NCI-H146 (cell line): Measurements from ENCODE around the gene CRACDL.

Experiments used
- DNase-seq: peaks from one replicate; lab custom pipeline; 2025; lab: John Stamatoyannopoulos, UW

CRACDL gene

DNA sequence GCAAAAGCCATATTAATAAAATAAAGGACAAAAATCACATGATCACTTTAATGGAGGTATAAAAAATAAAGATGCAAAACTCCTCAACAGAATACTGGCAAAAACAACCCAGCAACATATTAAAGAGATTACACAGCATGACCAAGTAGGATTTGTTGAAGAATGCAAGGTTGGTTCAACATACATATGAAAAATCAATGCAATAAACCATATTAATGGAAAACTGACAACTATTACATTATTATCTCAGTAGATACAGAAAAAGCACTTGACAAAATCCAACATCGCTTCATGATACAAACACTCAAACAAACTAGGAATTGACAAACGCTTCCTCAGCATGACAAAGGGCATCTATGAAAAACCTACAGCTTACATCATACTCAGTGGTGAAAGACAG is 76.7 kb downstream of the CRACDL start:
- no peak for DNase-seq

DNA sequence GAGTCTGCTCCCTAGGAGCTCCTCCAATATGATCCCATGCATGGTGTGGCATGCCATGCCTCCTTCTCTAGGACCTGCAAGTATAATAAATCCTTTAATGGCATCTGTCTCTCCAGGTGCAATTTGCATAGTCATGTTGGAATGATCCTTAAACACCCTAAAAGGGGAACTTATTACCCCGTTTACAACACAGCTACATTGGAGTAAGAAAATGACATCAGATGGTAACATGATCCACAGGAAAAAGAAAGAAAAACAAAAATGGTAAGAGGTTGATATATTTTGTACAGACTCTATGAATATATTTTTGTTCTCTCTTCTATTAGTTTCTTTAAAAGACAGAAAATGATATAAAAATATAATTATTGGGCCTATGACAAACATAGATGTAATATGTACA is 79.0 kb downstream of the CRACDL start:
- DNase-seq = no peak

DNA sequence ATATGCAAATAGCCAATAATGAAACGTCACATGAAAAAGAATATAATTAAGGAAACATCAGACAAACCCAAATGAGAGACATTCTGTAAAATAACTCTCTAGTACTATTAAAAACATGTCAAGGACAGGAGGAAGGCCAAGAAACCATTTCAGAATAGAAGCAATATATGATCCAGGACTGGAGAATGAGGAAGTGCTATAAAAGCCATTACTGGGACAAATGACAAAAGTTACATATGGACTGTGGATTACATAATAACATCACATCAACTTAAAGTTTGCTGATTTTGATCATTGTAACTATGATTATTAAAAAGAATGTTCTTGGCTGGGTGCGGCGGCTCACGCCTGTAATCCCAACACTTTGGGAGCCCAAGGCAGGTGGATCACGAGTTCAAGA is 81.3 kb downstream of the CRACDL start:
- no peak for DNase-seq

DNA sequence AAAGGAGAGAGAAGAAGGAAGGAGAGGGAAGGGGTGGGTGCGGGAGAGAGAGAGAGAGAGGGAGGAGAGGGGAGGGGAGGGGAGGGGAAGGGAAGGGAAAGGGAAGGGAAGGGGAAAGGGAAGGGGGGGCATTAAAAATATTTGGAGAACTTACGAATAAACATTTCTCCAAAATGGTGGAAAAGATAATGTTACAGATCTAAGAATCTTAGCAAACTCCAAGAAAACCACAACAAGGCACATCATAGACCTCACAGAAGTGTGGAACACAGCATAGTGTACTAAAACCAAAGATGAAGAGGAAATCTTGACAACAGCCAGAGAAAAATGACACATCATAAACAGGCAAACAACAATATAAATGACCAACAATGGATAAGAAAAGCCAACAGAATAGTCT is 83.1 kb downstream of the CRACDL start:
- DNase-seq = no peak

DNA sequence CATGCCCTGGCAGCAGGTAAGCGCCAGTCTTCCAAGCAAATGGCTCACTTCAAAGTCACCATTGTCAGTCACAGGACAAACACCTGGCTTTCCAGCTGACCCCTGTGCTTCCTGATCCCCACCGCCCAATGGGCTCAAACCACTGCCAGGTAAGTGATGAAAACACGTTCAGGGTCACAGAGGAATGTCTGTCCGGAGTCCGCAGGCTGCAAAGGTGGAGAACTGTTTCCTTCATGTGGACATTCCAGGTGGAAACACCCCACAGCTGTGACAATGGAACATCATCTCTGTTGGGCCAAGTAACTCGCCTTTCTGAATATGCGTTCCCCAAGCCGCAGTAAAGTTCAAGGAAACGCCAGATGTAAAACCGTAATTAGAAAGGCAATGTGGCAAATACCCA is 86.0 kb downstream of the CRACDL start:
- DNase-seq = no peak

DNA sequence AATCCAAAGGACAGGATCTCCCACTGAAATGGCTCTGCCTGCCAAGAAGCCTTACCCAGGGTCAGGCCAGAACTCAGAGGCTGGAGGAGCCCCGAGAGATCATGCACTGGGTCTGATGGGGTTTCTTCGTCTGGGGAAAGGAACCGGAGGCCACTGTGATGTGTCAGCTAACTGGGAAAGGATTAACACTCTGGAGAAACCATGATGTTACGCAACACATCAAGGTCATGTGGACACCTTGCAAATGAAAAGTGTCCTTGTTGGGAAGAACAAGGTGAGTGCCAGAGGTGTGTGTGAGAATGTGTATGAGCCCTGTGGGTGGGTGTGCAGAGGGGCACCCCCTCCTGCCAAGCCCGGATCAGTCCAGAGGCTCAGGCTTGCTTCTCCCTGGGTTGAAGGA is 86.9 kb downstream of the CRACDL start:
- no peak for DNase-seq

DNA sequence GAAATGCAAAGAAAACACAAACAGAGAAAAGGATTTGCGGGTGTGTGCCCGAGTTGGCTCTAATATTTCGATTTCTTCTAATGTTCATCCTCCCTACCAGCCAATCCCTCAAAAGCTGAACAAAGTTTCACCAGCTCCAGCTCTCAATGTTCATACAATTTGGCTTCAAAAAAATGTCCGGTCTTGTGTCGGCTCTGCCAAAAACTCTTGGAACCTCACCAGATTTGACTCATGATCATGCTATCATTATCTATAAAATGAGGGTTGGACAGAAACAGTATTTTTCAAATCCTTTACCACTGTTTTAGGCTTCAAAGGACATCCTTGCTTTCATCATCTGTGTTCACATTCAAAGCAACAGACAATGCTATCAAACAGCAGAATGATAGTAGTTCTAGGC is 88.2 kb downstream of the CRACDL start:
- no peak for DNase-seq

DNA sequence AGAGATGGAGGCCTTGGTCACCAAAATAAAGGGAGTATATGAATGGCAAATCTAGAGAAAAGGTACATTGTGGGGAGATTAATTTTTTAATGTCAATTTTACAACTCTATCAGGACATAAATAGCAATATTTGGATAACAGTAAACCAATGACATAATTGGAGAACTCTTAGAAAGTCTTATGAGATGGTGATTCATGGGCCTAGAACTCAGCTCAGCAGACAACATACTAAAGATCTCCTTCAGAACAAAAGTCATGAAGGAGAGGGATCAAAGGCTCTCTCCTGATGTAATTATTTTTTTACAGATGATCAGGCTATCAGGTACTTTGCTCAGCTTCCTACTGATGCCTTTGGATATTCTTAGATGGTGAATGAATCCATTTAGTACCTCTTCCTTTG is 90.0 kb downstream of the CRACDL start:
- no peak for DNase-seq

DNA sequence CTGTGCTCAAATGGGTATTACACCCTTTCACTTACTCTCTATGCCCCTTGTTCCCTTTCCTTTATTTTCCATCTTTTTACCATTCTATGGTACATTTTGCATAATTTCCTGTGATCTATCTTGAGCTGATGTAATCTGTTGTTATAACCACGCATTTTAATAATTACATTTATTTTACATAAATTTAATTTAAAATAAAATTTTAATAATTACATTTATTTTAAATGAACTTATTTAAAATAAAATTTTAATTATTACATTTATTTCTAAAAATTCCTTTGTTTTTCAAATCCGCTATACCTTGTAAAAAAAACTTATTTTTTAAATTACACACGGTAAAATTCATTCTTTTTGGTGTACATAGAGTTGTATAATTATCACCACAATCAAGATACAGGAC is 93.9 kb downstream of the CRACDL start:
- DNase-seq = no peak

DNA sequence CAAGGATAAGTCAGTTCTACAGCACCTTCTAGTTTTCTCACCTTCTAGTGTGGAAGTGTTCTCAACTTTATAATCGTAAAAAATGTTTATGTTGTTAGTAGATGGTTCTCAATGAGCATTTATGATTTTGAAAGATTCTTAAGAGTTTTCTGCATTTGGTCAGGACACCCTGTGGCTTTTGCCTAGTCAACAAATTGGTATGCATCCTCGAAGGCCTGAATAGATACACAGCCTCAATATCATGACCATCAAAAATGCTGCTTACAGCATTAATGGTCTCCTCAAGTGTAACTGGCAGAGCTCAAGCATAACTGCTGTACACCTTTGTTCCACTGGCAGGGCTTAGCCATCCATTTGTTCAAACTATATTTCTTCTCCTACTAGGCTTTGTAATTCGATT is 96.7 kb downstream of the CRACDL start:
- DNase-seq = no peak

DNA sequence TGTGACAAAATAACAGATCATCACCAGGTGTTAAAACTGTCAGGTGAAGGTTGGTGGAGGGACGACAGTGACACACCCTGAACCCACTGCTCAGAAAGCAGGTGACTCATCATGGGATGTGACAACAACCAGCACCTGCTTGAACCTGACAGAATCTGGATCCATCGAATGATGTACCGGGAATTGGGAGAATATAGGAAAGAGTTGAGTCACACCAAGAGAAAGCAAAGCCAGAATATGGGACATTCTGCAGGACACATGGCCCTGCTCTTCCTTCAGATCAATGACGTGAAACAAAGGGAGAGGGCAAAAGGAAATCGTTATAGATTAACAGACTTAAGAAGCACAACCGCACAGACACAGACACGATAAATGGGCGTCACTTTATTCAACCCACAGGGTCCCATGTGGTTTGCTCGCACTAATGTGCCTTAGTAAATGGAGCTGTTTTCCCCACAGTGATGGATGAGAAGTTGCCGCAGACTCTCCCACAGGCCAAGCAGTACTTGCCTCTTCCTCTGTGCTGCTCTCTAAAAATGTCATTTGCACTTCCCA is 100.1 kb downstream of the CRACDL start:
- DNase-seq = peak; percentile 10

DNA sequence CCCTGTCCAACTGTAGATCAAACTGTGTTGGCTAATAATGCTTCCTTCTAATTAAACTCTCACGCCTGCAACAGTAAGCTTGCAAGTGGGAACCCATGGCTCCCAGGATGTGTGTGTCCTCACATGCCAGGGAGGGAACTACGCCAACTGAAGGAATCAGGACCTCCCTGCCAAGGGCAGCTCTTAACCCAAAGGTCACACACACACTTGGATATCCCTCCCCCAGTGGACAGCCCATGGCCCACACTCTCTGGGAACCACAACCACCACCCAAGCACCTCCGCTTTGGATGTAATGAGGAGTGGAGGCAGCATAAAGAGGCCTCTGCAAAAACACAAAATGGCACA is 102.1 kb downstream of the CRACDL start:
- no peak for DNase-seq

DNA sequence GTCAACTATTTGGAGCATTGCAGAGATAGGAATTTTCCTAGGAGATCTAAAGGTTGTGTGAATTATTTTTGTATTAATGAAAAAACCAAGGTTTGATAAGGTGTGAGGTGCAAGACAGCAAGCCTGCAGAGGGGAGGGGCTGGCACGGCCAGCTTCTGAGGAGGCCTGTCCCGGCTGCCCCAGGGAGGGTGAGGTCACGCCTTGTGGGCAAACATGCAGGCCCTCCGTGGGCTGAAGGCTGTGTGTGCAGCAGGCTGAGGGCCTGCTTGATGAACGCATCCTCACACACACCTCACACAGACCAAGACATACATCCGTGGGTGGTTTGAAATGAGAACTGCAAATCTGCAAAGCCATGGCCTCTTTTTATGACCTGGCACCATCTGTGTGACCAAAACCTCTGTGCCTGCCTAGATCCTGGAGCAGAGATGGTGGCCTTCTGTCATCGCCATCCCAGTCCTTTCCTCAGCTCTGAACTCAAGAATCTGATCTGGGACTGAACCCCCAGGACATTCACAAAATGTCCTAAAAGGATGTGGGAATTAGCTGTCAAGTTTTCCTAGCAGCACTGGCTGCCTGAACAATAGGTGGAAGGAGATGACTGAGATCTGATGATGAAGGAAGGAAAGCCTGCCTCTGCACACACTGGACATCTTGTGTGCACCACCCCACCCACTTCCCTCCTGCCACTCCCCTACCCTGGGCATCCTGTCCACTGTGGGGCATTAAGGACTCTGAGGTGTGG is 102.7 kb downstream of the CRACDL start:
- DNase-seq = no peak

DNA sequence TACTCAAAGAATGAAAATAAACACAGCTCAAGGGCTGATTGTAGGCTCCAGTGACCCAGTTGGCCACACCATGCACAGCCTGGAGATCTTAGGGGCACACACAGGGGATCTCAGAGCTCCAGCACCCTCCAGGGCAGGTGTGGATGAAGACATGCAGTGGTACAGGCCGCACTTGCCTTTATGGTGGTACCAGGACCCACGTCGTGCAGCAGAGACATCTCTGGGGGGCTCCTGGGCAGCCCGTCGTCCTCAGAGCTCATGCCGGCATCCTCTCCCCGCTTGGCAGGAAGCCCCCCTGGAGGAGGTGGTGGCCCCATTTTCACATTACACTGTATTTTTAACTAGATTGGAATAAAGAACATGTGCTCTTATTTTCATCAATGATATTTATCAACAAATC is 103.9 kb downstream of the CRACDL start:
- no peak for DNase-seq

DNA sequence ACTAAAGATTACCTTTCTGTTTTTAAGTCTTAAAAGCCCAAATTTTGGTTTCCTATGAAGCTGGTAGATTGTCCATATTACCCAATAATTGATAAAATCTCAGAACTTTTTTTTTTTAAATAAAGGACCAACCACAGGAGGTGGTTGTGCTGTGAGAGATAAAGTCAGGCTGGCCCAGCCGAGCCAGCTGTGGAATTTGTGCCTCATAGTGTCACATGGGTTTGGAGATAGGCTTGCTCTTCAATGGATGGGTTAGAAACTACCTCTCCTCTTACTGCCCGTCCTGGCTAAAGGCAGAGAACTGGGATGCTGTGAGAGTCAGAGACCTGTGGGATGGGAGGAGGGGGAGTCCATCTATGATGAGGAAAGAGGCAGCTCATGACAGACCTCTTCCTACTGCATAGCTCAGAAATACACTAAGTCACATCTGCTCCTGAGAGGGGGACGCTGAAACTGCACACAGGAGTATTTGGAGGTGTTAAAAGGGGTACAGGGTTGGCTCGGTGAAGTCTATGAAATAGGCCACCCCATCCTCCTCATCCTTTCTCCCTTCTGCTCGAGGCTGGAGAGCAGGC is 105.4 kb downstream of the CRACDL start:
- no peak for DNase-seq

DNA sequence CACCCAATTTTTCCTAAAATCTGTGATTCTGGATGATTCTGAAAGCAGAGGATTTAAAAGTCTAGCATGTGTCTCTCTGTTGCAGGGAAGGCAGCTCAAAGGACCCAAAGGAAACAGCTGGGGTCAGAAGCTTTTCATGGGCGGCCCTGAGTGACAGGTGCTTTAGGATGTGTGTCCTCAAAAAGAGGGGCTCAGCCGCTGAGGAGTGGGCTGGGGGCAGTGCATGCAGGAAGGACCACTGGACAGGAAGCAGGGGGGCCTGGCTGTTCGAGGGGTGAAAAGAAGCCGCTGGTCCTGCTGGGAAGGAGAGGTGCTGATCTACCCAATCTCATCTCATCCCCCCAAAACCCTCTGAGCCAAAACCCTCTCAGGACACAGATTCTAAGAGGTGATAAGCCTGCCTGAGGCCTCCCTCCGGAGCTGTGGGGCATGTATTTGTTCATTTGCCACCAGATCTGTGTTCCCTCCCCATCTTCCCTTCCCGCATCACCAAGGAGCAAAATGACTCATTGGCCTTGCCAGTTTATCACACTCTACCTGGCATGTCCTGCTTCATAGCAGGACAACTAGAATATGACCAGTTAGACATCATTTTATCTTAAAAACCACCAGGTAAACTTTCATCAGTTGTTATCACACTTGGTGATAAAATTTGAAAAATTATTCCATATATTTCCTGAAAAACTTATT is 106.3 kb downstream of the CRACDL start:
- DNase-seq = no peak

DNA sequence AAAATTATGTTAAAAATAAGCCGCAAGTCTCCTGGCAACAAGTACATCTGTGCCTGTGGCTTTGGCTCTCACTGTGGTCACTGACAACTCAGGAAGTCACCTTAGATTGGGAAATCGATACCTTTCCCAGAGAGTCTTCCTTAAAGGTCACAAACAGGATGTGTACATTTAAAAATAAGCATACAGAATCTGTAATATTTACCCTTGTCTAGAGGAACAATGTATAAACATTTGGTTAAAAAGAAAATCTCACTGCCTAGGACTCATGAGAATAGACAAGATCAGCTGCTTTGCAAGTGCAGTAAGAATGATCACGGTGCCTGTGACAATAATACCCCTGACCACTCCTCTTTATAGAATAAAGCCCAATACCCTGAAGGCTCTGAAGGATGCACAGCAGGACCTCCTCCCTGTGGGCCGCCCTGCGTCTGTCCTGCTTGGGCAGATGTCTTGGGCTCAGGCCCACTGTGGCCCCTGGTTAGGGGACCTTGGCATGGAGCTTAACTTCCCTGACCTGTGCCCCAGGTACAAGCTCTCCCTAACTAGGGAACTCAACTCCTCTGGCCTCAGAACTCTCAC is 107.1 kb downstream of the CRACDL start:
- DNase-seq = peak; percentile 64

DNA sequence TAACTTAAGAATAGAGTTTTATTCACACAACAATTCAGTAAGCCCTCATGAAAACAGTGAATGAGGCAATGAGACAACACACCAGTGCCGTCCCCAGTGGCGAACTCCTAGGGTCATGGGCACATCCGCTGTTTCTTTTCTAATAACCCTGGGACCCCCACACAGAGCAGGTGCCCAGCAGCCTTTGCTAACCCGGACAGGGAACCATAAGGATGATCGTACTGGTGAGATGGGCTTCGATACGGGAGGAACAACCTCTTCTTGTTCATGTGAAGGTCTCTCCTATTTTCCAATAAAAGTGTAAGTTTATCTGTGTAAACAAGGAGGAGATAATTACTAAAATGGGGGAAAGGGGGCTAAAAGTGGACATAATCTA is 107.7 kb downstream of the CRACDL start:
- peak; percentile 23 for DNase-seq

DNA sequence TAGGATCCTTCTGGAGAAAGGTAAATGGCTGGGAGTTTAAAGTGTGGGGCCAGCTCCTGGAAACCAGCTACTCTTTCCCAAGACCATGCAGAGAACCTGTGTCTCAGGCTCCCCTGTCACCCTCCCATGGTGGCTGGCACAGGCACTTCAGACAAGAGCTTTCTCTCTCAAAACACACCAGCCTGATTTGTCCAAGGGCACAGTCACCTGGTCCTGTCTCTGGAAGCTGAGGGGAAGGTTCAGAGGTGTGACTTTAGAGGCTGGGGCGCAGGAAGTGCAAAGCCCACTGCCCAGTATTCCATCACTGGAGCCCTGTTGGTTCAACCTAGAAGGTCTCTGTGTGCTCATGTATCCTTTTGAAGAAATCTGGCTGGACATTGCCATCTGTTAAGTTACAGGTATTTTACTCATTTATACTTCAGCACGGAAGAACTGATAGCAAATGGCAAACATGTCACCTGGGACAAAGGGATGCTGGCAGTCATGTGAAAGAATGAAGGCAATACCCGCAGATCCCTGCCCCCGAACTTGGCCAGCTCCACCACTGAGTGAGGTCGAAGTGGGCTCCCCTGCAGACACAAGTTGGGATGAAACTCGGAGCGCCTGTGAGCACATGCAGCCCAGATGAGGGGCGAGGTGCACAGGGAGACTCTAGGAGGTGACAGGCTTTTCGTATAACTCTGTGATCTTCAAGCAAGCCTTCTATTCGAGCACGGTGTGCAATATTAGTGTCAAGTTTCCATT is 108.2 kb downstream of the CRACDL start:
- no peak for DNase-seq

DNA sequence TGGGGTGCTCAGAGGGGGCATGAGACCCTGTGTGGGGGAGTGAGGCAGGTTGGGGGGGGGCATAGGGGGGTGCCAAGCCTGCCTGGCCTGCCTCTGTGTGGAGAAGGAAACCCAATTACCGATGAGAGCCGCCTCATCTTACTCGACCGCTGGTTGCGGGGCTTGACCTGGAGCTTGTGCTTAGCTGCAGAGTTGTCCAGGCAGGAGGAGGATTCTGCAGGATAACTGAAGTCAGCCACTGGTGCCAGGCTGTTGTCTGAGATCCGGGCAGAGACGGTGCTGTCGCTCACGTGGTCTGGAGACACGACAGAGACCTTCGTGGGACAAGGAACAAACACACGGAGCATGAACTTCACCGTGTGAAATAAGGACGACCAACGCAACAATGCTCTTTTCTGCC is 109.2 kb downstream of the CRACDL start:
- DNase-seq = no peak

DNA sequence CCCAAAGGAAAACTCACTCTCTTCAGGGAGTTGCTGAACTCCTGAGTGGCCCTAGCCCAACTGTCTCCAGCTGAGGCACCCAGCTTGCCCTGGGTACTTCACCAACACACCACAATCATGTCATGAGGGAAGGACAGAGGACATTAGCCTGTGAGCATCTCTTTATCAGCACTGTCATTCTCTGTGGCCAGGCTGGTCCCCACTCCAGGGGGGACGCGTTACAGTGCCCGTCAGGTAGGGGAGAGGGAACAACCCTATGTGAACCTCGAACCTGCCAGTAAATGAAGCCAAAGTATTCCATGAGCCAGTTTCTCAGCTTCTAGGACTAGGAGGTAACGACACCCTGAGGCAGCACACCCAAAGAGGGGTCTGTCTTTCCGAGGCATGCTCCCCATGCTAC is 110.2 kb downstream of the CRACDL start:
- DNase-seq = no peak

DNA sequence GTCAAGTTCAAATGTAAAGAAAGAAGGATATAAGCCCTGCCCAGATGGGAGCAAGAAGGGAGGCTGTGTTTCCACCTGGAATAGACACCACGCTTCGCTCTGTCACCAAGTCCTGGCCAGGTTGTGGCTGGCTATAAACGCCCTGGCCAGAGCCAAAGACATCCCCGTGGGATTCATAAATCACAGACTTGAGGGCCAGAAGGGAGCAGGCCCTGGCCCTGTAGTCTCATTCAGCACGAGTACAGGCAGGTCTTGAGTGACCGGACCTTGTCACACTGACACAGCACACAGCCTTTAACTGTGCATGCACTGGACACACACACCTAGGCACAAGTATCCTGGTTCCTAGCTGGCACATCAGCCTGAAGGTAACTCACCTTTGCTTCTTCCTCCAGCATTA is 110.6 kb downstream of the CRACDL start:
- no peak for DNase-seq

DNA sequence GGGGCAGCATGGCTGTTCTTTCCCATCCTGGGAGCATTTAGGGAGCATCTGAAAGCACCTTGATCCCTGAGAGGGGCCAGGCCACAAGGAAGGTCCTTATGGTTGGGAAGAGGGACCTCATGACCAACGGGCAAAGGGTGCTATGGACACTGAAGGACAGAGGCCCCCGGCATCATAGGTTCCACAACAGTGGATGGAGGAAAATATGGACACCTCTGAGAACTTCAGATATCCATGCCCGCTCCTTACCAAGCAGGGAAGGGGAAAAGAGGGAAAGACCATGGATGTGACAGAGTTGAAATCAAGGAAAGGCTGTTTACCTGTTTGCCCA is 111.0 kb downstream of the CRACDL start:
- no peak for DNase-seq
